Colon (tissue), 2 donors: ENCODE results near the gene ZFC3H1.
"Not testable (repeated sequence)": the region's sequence is repeated elsewhere in the genome, so short reads cannot be mapped to it uniquely, and the experiment has no call there.

ENCODE experiments used
- FAIRE-seq: peaks from 2 replicates; lab custom pipeline; 2012; peaks lifted over from hg19 to GRCh38; lab: Jason Lieb, UNC
- donor health status: control.
- donor health status: control.

The ZFC3H1 gene

GRCh38 chr12:71569885-71570284 is 93.8 kb downstream of the ZFC3H1 start:
- FAIRE-seq, result not testable (repeated sequence)

GRCh38 chr12:71567537-71567936 is 96.1 kb downstream of the ZFC3H1 start:
- no peak for FAIRE-seq

GRCh38 chr12:71566655-71567054 is 97.0 kb downstream of the ZFC3H1 start:
- FAIRE-seq, result no peak

- FAIRE-seq, result no peak
These were observed 98.1 kb downstream of the ZFC3H1 start for GRCh38 chr12:71565535-71565934.

GRCh38 chr12:71562676-71563595 is 100.7 kb downstream of the ZFC3H1 start:
- FAIRE-seq, result no peak
